ENCODE results near the gene SLC26A2. TPM values are rescaled to one million over a fixed set of nuclear protein-coding genes. Genes with fewer than 3 reads are reported as not detected.

Gene SLC26A2
- total and polyA plus RNA-seq, 2 donors: 5.3 to 6.5 TPM

- H3K27me3 ChIP-seq (ENCODE audit: control insufficient read depth in 2 of 2, insufficient read depth in 1 of 2, low read length in 1 of 2): no peaks in the 10 kb centered on the region
- no peaks in the 10 kb centered on the region for H3K9me3 ChIP-seq (ENCODE audit: control insufficient read depth in 2 of 2, insufficient read depth in 1 of 2, low read length in 1 of 2)
- WGBS: over 99% methylated on average over 4 of the region's 4 CpGs
- no peak overlapping the region for H3K4me3 ChIP-seq (ENCODE audit: low read length in 2 of 2)
- no peak for DNase-seq (ENCODE audit: low read depth in 6 of 9, low spot score in 9 of 9)
- H3K36me3 ChIP-seq (ENCODE audit: control insufficient read depth in 2 of 2, insufficient read depth in 2 of 2, low read length in 1 of 2): no peaks in the 10 kb centered on the region
- no peak overlapping the region for H3K27ac ChIP-seq (ENCODE audit: low read depth in 1 of 2, low read length in 1 of 2)
- H3K4me1 ChIP-seq (ENCODE audit: control insufficient read depth in 2 of 2, insufficient read depth in 2 of 2, low read length in 2 of 2): no peaks in the 10 kb centered on the region
Measured at GRCh38 chr5:149969181-149969930, 8.8 kb downstream of the SLC26A2 start.

- H3K27me3 ChIP-seq (ENCODE audit: control insufficient read depth in 2 of 2, insufficient read depth in 1 of 2, low read length in 1 of 2): no peaks in the 10 kb centered on the region
- H3K36me3 ChIP-seq (ENCODE audit: control insufficient read depth in 2 of 2, insufficient read depth in 2 of 2, low read length in 1 of 2): peaks cover 0 to 11% of the 10 kb centered on the region in 2 donors
- no peaks in the 10 kb centered on the region for H3K9me3 ChIP-seq (ENCODE audit: control insufficient read depth in 2 of 2, insufficient read depth in 1 of 2, low read length in 1 of 2)
- H3K27ac ChIP-seq (ENCODE audit: low read depth in 1 of 2, low read length in 1 of 2): no peak overlapping the region
- no peaks in the 10 kb centered on the region for H3K4me1 ChIP-seq (ENCODE audit: control insufficient read depth in 2 of 2, insufficient read depth in 2 of 2, low read length in 2 of 2)
- no peak for DNase-seq (ENCODE audit: low read depth in 6 of 9, low spot score in 9 of 9)
- 84% methylated on average over 2 of the region's 2 CpGs for WGBS
- H3K4me3 ChIP-seq (ENCODE audit: low read length in 2 of 2): no peak overlapping the region
Measured at GRCh38 chr5:149975409-149975808, 14.9 kb downstream of the SLC26A2 start.

- Histone ChIP-seq H3K36me3 (ENCODE audit: control insufficient read depth in 2 of 2, insufficient read depth in 2 of 2, low read length in 1 of 2) (peaks cover 4 to 20% of the 10 kb centered on the region in 2 donors), H3K4me3 (ENCODE audit: low read length in 2 of 2) (no peak overlapping the region), H3K27me3 (ENCODE audit: control insufficient read depth in 2 of 2, insufficient read depth in 1 of 2, low read length in 1 of 2) (no peaks in the 10 kb centered on the region), H3K9me3 (ENCODE audit: control insufficient read depth in 2 of 2, insufficient read depth in 1 of 2, low read length in 1 of 2) (no peaks in the 10 kb centered on the region), H3K4me1 (ENCODE audit: control insufficient read depth in 2 of 2, insufficient read depth in 2 of 2, low read length in 2 of 2) (no peaks in the 10 kb centered on the region), H3K27ac (ENCODE audit: low read depth in 1 of 2, low read length in 1 of 2) (no peak overlapping the region)
- DNase-seq (ENCODE audit: low read depth in 6 of 9, low spot score in 9 of 9): no peak
- 100% methylated on average over 1 of the region's 1 CpG for WGBS
Measured at GRCh38 chr5:149979896-149980295, 19.3 kb downstream of the SLC26A2 start.

- peaks cover 4 to 20% of the 10 kb centered on the region in 2 donors for H3K36me3 ChIP-seq (ENCODE audit: control insufficient read depth in 2 of 2, insufficient read depth in 2 of 2, low read length in 1 of 2)
- H3K4me1 ChIP-seq (ENCODE audit: control insufficient read depth in 2 of 2, insufficient read depth in 2 of 2, low read length in 2 of 2): no peaks in the 10 kb centered on the region
- H3K9me3 ChIP-seq (ENCODE audit: control insufficient read depth in 2 of 2, insufficient read depth in 1 of 2, low read length in 1 of 2): no peaks in the 10 kb centered on the region
- 95% methylated on average over 3 of the region's 3 CpGs for WGBS
- DNase-seq (ENCODE audit: low read depth in 6 of 9, low spot score in 9 of 9): no peak
- H3K27me3 ChIP-seq (ENCODE audit: control insufficient read depth in 2 of 2, insufficient read depth in 1 of 2, low read length in 1 of 2): no peaks in the 10 kb centered on the region
- H3K27ac ChIP-seq (ENCODE audit: low read depth in 1 of 2, low read length in 1 of 2): no peak overlapping the region
- H3K4me3 ChIP-seq (ENCODE audit: low read length in 2 of 2): no peak overlapping the region
Measured at GRCh38 chr5:149981206-149981605, 20.6 kb downstream of the SLC26A2 start.

- Histone ChIP-seq H3K4me1 (ENCODE audit: control insufficient read depth in 2 of 2, insufficient read depth in 2 of 2, low read length in 2 of 2) (no peaks in the 10 kb centered on the region), H3K36me3 (ENCODE audit: control insufficient read depth in 2 of 2, insufficient read depth in 2 of 2, low read length in 1 of 2) (peaks cover 4 to 20% of the 10 kb centered on the region in 2 donors), H3K27ac (ENCODE audit: low read depth in 1 of 2, low read length in 1 of 2) (no peak overlapping the region), H3K4me3 (ENCODE audit: low read length in 2 of 2) (no peak overlapping the region), H3K27me3 (ENCODE audit: control insufficient read depth in 2 of 2, insufficient read depth in 1 of 2, low read length in 1 of 2) (no peaks in the 10 kb centered on the region), H3K9me3 (ENCODE audit: control insufficient read depth in 2 of 2, insufficient read depth in 1 of 2, low read length in 1 of 2) (no peaks in the 10 kb centered on the region)
- DNase-seq (ENCODE audit: low read depth in 6 of 9, low spot score in 9 of 9): no peak
Measured at GRCh38 chr5:149982505-149982904, 21.9 kb downstream of the SLC26A2 start.

GRCh38 chr5:149988126-149988525 is 27.6 kb downstream of the SLC26A2 start:
- DNase-seq (ENCODE audit: low read depth in 6 of 9, low spot score in 9 of 9): no peak
- Histone ChIP-seq H3K9me3 (ENCODE audit: control insufficient read depth in 2 of 2, insufficient read depth in 1 of 2, low read length in 1 of 2) (no peaks in the 10 kb centered on the region), H3K4me3 (ENCODE audit: low read length in 2 of 2) (no peak overlapping the region), H3K27ac (ENCODE audit: low read depth in 1 of 2, low read length in 1 of 2) (no peak overlapping the region), H3K36me3 (ENCODE audit: control insufficient read depth in 2 of 2, insufficient read depth in 2 of 2, low read length in 1 of 2) (peaks cover 0 to 4% of the 10 kb centered on the region in 2 donors), H3K27me3 (ENCODE audit: control insufficient read depth in 2 of 2, insufficient read depth in 1 of 2, low read length in 1 of 2) (no peaks in the 10 kb centered on the region), H3K4me1 (ENCODE audit: control insufficient read depth in 2 of 2, insufficient read depth in 2 of 2, low read length in 2 of 2) (no peaks in the 10 kb centered on the region)
- 97% methylated on average over 5 of the region's 5 CpGs for WGBS

GRCh38 chr5:149990518-149991376 is 30.2 kb downstream of the SLC26A2 start:
- Histone ChIP-seq H3K27ac (ENCODE audit: low read depth in 1 of 2, low read length in 1 of 2) (no peak overlapping the region), H3K36me3 (ENCODE audit: control insufficient read depth in 2 of 2, insufficient read depth in 2 of 2, low read length in 1 of 2) (no peaks in the 10 kb centered on the region), H3K4me3 (ENCODE audit: low read length in 2 of 2) (no peak overlapping the region), H3K27me3 (ENCODE audit: control insufficient read depth in 2 of 2, insufficient read depth in 1 of 2, low read length in 1 of 2) (no peaks in the 10 kb centered on the region), H3K4me1 (ENCODE audit: control insufficient read depth in 2 of 2, insufficient read depth in 2 of 2, low read length in 2 of 2) (no peaks in the 10 kb centered on the region), H3K9me3 (ENCODE audit: control insufficient read depth in 2 of 2, insufficient read depth in 1 of 2, low read length in 1 of 2) (no peaks in the 10 kb centered on the region)
- WGBS: 74% methylated on average over 4 of the region's 4 CpGs
- DNase-seq (ENCODE audit: low read depth in 6 of 9, low spot score in 9 of 9): peak in 8 of 9 donors; percentile 38 to 81 (median 64)

GRCh38 chr5:149993471-149993870 is 32.9 kb downstream of the SLC26A2 start:
- no peak for DNase-seq (ENCODE audit: low read depth in 6 of 9, low spot score in 9 of 9)
- Histone ChIP-seq H3K4me1 (ENCODE audit: control insufficient read depth in 2 of 2, insufficient read depth in 2 of 2, low read length in 2 of 2) (no peaks in the 10 kb centered on the region), H3K4me3 (ENCODE audit: low read length in 2 of 2) (no peak overlapping the region), H3K27me3 (ENCODE audit: control insufficient read depth in 2 of 2, insufficient read depth in 1 of 2, low read length in 1 of 2) (no peaks in the 10 kb centered on the region), H3K36me3 (ENCODE audit: control insufficient read depth in 2 of 2, insufficient read depth in 2 of 2, low read length in 1 of 2) (no peaks in the 10 kb centered on the region), H3K27ac (ENCODE audit: low read depth in 1 of 2, low read length in 1 of 2) (no peak overlapping the region), H3K9me3 (ENCODE audit: control insufficient read depth in 2 of 2, insufficient read depth in 1 of 2, low read length in 1 of 2) (no peaks in the 10 kb centered on the region)
- 97% methylated on average over 3 of the region's 3 CpGs for WGBS

Measured in thymus (tissue), 11 donors.